ENCODE data around the gene GDPGP1. TPM values are rescaled to one million over a fixed set of nuclear protein-coding genes. Genes with fewer than 3 reads are reported as not detected.

GDPGP1 gene
- total RNA-seq, 2 experiments from 2014 or later = 7.5 to 8.3 TPM

- H3K36me3 Mint-ChIP-seq (ENCODE audit: low read depth) = no peaks in the 10 kb centered on the region
- no peak overlapping the region for H3K27ac ChIP-seq (ENCODE audit: low read depth in 1 of 2, low read length in 2 of 2)
- no peaks in the 10 kb centered on the region for H3K9me3 ChIP-seq (ENCODE audit: control insufficient read depth in 1 of 2, insufficient read depth in 1 of 2, low read length in 2 of 2)
- H3K9me3 Mint-ChIP-seq = no peaks in the 10 kb centered on the region
- peaks cover 6% of the 10 kb centered on the region for H3K36me3 ChIP-seq (ENCODE audit: insufficient read depth, low read length)
- peaks cover 28% of the 10 kb centered on the region for H3K4me1 Mint-ChIP-seq (ENCODE audit: low read depth)
- peaks cover 28% of the 10 kb centered on the region for H3K4me1 ChIP-seq (ENCODE audit: insufficient read depth, low read length)
- CTCF ChIA-PET = no interaction called here
- DNase-seq (no peak), ATAC-seq (ENCODE audit: poor library complexity) (no peak)
- no peaks in the 10 kb centered on the region for H3K27me3 Mint-ChIP-seq
- intact Hi-C loops (cut with DNase I, micrococcal nuclease) = no loop called here
- H3K27ac Mint-ChIP-seq = peak overlapping the region; percentile 74
- H3K4me3 Mint-ChIP-seq = peak overlapping the region; percentile 97
- POLR2A ChIA-PET = interaction anchor here (2.1 to 4.4 kb wide), 3 partner anchors 11 to 29 kb away, joined by 5 to 97 read pairs (median 49); partner anchors contain the start of genes CIB1 and GDPGP1
- no peaks in the 10 kb centered on the region for H3K27me3 ChIP-seq (ENCODE audit: control insufficient read depth in 1 of 2, insufficient read depth in 2 of 2, low read length in 2 of 2)
- no peak for TF ChIP-seq CTCF (IDR thresholded peaks at IDR 0.05)
- H3K4me3 ChIP-seq (ENCODE audit: low read length) = no peak overlapping the region
Measured at GRCh38 chr15:90202929-90203328, 31.1 kb upstream of the GDPGP1 start.

- Mint-ChIP-seq H3K27me3 (no peaks in the 10 kb centered on the region), H3K36me3 (ENCODE audit: low read depth) (no peaks in the 10 kb centered on the region), H3K27ac (no peak overlapping the region), H3K4me1 (ENCODE audit: low read depth) (peaks cover 28% of the 10 kb centered on the region), H3K9me3 (no peaks in the 10 kb centered on the region), H3K4me3 (peak overlapping the region; percentile 30)
- no peak for ATAC-seq (ENCODE audit: poor library complexity)
- peaks cover 28% of the 10 kb centered on the region for H3K4me1 ChIP-seq (ENCODE audit: insufficient read depth, low read length)
- DNase-seq = no peak
- TF ChIP-seq CTCF (IDR thresholded peaks at IDR 0.05) = no peak
- no peaks in the 10 kb centered on the region for H3K27me3 ChIP-seq (ENCODE audit: control insufficient read depth in 1 of 2, insufficient read depth in 2 of 2, low read length in 2 of 2)
- H3K9me3 ChIP-seq (ENCODE audit: control insufficient read depth in 1 of 2, insufficient read depth in 1 of 2, low read length in 2 of 2) = no peaks in the 10 kb centered on the region
- H3K27ac ChIP-seq (ENCODE audit: low read depth in 1 of 2, low read length in 2 of 2) = no peak overlapping the region
- ChIA-PET POLR2A (interaction anchor here (4.2 to 4.4 kb wide), 2 partner anchors 11 to 29 kb away, joined by 49 to 97 read pairs; partner anchors contain the start of genes CIB1 and GDPGP1), CTCF (interaction anchor here (0.6 kb wide), 1 partner anchor 309 kb away, joined by 3 read pairs; no protein-coding TSS in a partner anchor)
- intact Hi-C loops (cut with DNase I, micrococcal nuclease) = no loop called here
- no peak overlapping the region for H3K4me3 ChIP-seq (ENCODE audit: low read length)
- H3K36me3 ChIP-seq (ENCODE audit: insufficient read depth, low read length) = peaks cover 6% of the 10 kb centered on the region
Measured at GRCh38 chr15:90203473-90203872, 30.5 kb upstream of the GDPGP1 start.

GRCh38 chr15:90203922-90204321, 30.1 kb upstream of the GDPGP1 start:
- Histone ChIP-seq H3K36me3 (ENCODE audit: insufficient read depth, low read length) (peaks cover 6% of the 10 kb centered on the region), H3K9me3 (ENCODE audit: control insufficient read depth in 1 of 2, insufficient read depth in 1 of 2, low read length in 2 of 2) (no peaks in the 10 kb centered on the region), H3K4me1 (ENCODE audit: insufficient read depth, low read length) (peaks cover 28% of the 10 kb centered on the region), H3K4me3 (ENCODE audit: low read length) (no peak overlapping the region), H3K27me3 (ENCODE audit: control insufficient read depth in 1 of 2, insufficient read depth in 2 of 2, low read length in 2 of 2) (no peaks in the 10 kb centered on the region), H3K27ac (ENCODE audit: low read depth in 1 of 2, low read length in 2 of 2) (no peak overlapping the region)
- H3K36me3 Mint-ChIP-seq (ENCODE audit: low read depth) = no peaks in the 10 kb centered on the region
- ChIA-PET CTCF (interaction anchor here (0.6 kb wide), 1 partner anchor 308 kb away, joined by 3 read pairs; no protein-coding TSS in a partner anchor), POLR2A (interaction anchor here (4.2 kb wide), 1 partner anchor 12 kb away, joined by 49 read pairs; no protein-coding TSS in a partner anchor)
- intact Hi-C loops (cut with DNase I, micrococcal nuclease) = no loop called here
- H3K27ac Mint-ChIP-seq = peak overlapping the region; percentile 30
- ATAC-seq (ENCODE audit: poor library complexity) (no peak), DNase-seq (no peak)
- H3K4me3 Mint-ChIP-seq = peak overlapping the region; percentile 30
- no peak for TF ChIP-seq CTCF (IDR thresholded peaks at IDR 0.05)
- H3K27me3 Mint-ChIP-seq = no peaks in the 10 kb centered on the region
- H3K4me1 Mint-ChIP-seq (ENCODE audit: low read depth) = peaks cover 28% of the 10 kb centered on the region
- no peaks in the 10 kb centered on the region for H3K9me3 Mint-ChIP-seq
